ENCODE results near the gene KCNS1.
"Not testable (repeated sequence)": the region's sequence is repeated elsewhere in the genome, so short reads cannot be mapped to it uniquely, and the experiment has no call there.

The KCNS1 gene, protein sequence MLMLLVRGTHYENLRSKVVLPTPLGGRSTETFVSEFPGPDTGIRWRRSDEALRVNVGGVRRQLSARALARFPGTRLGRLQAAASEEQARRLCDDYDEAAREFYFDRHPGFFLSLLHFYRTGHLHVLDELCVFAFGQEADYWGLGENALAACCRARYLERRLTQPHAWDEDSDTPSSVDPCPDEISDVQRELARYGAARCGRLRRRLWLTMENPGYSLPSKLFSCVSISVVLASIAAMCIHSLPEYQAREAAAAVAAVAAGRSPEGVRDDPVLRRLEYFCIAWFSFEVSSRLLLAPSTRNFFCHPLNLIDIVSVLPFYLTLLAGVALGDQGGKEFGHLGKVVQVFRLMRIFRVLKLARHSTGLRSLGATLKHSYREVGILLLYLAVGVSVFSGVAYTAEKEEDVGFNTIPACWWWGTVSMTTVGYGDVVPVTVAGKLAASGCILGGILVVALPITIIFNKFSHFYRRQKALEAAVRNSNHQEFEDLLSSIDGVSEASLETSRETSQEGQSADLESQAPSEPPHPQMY

GRCh38 chr20:45100563-45101245 is at the start of gene KCNS1:
Gene KCNS1, minus strand, starts transcription at chr20:45101127. Its CDS starts 1,891 bp downstream, at chr20:45099236.
- no peak for FAIRE-seq
- no peak for DNase-seq (ENCODE audit: insufficient read length, low spot score)

GRCh38 chr20:45149062-45149461 is 48.1 kb upstream of the KCNS1 start:
- DNase-seq (ENCODE audit: insufficient read length, low spot score) (no peak), FAIRE-seq (no peak)

DNA sequence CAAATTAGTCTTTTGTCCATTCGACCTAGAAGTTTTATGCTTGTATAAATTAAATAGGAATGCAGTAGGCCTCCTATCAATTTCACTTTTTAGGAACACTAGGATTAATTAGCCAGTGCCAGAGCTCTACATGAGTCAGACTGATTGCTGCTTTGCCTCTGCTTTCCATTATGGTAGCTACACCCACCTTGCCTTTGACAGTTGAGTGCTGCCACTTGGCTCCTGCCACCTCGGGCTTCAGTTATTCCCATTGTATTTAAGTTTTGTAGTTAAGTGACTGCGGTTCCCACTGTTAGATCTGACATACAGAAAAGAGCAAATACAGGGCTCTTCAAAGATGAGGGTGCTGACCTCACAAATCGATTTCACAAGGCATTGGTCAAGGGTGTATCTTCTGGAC is 39.9 kb upstream of the KCNS1 start:
- DNase-seq (ENCODE audit: insufficient read length, low spot score) (no peak), FAIRE-seq (no peak)

DNA sequence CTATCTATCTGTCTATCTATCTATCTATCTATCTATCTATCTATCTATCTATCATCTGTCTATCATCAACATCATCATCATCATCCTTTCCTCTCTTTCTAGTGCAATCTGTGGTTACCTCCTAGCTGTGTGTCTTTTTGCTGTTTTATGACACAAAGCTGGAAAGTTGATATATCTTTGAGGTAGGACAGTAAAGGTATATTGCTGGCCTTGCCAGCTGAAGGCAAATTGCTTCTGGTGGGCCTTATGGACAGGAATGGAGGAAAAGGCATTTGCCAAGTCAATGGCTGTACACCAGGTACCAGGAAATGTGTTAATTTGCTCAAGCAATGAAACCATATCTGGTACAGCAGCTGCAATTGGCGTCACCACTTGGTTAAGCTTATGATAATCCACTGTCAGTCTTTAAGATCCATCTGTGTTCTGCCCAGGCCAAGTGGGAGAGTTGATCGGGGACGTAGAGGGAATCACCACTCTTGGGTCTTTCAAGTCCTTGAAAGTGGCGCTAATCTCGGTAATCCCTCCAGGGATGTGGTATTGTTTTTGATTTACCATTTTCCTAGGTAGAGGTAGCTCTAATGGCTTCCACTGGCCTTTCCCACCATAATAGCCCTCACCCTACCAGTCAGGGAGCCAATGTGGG is 38.9 kb upstream of the KCNS1 start:
- not testable (repeated sequence) for FAIRE-seq

GRCh38 chr20:45138561-45139300 is 37.8 kb upstream of the KCNS1 start:
- FAIRE-seq (peak; percentile 69), DNase-seq (ENCODE audit: insufficient read length, low spot score) (peak; percentile 54)

More for the DNA sequence above, 38.9 kb upstream of the KCNS1 start:
- not testable (repeated sequence) for DNase-seq (ENCODE audit: insufficient read length, low spot score)

DNA sequence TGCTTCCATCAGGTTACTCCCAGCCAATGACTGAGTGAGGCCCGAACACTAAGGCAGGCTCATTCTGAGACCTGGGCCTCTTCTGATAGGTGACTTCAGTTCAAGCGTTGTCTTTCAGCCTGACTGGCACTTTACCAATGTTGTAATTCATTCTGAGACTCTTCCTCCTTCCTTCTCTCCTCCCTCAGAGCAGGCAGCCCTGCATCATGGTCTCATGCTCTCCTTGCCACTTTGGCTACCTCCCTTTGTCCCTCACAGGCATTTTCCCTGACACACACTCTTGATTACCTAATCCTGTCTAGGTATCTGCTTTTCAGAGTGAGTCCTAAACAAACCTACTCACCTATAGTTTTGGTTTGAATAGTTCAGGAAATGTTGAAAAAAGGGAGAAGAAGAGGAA is 36.0 kb upstream of the KCNS1 start:
- FAIRE-seq (no peak), DNase-seq (ENCODE audit: insufficient read length, low spot score) (no peak)

DNA sequence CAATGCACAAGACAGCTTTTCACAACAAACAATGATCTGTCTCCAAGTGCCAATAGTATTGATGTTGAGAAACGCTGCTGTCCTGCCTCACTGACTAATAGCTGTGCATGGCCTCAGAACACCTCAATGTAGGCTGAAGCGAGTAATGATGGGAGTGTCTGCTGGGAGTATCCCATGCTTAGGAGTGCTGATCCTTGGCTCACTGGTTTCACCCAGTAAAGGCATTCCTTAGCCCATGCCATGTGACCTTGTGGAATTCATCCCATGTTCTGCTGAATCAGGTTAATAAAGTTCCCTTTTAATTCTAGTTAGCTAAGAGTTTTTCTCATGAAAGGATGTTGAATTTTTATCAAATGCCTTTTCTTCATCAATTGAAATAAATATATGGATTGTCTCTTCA is 27.2 kb upstream of the KCNS1 start:
- no peak for DNase-seq (ENCODE audit: insufficient read length, low spot score)
- peak; percentile 88 for FAIRE-seq

DNA sequence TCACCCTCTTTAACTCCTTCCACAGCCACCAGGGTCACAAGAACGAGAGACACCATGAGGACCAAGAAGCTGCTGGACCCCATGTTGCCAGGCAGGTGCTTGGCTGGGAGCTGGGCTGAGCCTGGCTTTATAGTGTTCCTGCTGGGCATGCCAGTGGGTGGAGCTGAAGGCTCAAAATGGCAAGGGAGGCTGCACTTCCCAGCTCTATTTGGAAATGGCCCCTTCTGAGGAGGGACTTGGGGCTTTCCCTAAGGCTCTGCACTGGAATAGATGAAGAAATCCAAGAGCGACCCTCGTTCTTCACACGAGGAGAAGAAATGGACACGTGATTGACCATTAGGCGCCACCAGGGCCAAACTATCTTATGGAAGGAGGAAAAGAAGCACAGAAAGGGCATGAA is 23.4 kb upstream of the KCNS1 start, which contains the start of gene WFDC12:
TSS of gene WFDC12 (minus strand) at position 101 of the 400 bp plus-strand sequence. CDS start at position 83, 18 bp downstream.
- peak; percentile 65 for FAIRE-seq

GRCh38 chr20:45121388-45121787 is 20.5 kb upstream of the KCNS1 start:
- FAIRE-seq (peak; percentile 49), DNase-seq (ENCODE audit: insufficient read length, low spot score) (no peak)

More for the DNA sequence above, 23.4 kb upstream of the KCNS1 start, which contains the start of gene WFDC12:
- DNase-seq (ENCODE audit: insufficient read length, low spot score) = no peak

- no peak for DNase-seq (ENCODE audit: insufficient read length, low spot score)
- no peak for FAIRE-seq
These were observed 18.8 kb upstream of the KCNS1 start for GRCh38 chr20:45119556-45120266.

DNA sequence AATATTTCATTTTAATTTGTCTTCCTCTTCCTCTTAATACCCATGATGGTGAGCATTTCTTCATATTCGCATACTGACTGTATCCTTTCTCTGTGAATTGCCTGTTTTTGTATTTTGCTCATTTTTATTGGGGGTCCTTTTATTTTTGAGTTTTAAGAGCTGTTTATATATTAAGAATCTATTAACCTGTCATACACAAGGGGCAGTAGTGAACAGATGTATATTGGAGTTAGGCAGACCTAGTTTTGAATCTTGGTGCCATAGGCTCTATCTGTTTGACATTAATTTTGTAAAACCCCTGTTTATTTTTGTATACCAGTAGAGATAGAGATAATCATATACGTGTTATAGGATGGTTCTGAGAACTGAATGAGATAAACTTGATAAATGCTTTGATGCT is 17.1 kb upstream of the KCNS1 start:
- FAIRE-seq = no peak
- no peak for DNase-seq (ENCODE audit: insufficient read length, low spot score)

DNA sequence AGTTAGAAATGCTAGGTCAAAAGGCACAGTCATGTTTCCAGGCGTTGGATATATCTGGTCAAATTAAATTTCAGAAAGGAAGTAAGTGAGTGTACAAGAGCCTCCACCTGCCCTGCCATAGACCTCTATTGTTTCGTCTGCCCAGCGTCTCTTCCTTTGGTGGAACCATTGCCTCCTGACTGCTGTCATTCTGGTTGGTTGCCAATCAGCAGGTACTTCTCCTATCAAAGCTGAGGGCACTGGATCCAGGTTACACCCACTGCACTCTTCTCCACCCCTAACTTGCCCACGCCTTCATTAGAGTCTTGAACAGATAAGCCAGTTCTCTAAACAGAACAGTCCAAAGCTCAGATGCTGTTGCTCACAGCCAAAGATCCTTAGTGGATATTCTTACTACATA is 16.7 kb upstream of the KCNS1 start:
- no peak for DNase-seq (ENCODE audit: insufficient read length, low spot score)
- FAIRE-seq = peak; percentile 23

GRCh38 chr20:45115829-45116228 is 14.9 kb upstream of the KCNS1 start:
- peak; percentile 16 for FAIRE-seq

GRCh38 chr20:45115386-45115774 is 14.5 kb upstream of the KCNS1 start:
- DNase-seq (ENCODE audit: insufficient read length, low spot score) = no peak
- FAIRE-seq = no peak

More at GRCh38 chr20:45115829-45116228, 14.9 kb upstream of the KCNS1 start:
- DNase-seq (ENCODE audit: insufficient read length, low spot score) = no peak

GRCh38 chr20:45114465-45115385 is 13.8 kb upstream of the KCNS1 start, which contains the start of gene WFDC5:
Gene WFDC5, minus strand, starts transcription at chr20:45115174. Its CDS starts 91 bp downstream, at chr20:45115083.
- FAIRE-seq = peak; percentile 83

GRCh38 chr20:45113865-45114264 is 12.9 kb upstream of the KCNS1 start:
- no peak for FAIRE-seq

More at GRCh38 chr20:45114465-45115385, 13.8 kb upstream of the KCNS1 start, which contains the start of gene WFDC5:
- no peak for DNase-seq (ENCODE audit: insufficient read length, low spot score)

GRCh38 chr20:45112754-45113153 is 11.8 kb upstream of the KCNS1 start:
- FAIRE-seq = no peak
- no peak for DNase-seq (ENCODE audit: insufficient read length, low spot score)

More at GRCh38 chr20:45113865-45114264, 12.9 kb upstream of the KCNS1 start:
- DNase-seq (ENCODE audit: insufficient read length, low spot score) = no peak

- DNase-seq (ENCODE audit: insufficient read length, low spot score) = no peak
These were observed 11.0 kb upstream of the KCNS1 start for GRCh38 chr20:45111799-45112471.

More at GRCh38 chr20:45111799-45112471, 11.0 kb upstream of the KCNS1 start:
- peak; percentile 96 for FAIRE-seq

All from HTR-8/SVneo (cell line).